Stomach (tissue), 9 donors: ENCODE data around the gene RTL5. TPM values are rescaled to one million over a fixed set of nuclear protein-coding genes. Genes with fewer than 3 reads are reported as not detected.

ENCODE experiments used
- DNase-seq, 2 donors: peaks; one replicate each; pipeline versions ENCODE4 v3.0.0 to v3.0.0-alpha.2; 2013 to 2019
- H3K27ac ChIP-seq, 5 donors: fragments of 200-600 bp in 4 of 5; sonication (generic) in 4 of 5; one replicate each; pipeline ENCODE4 v1.5.1; 2013 to 2019; ENCODE audit warnings: mild to moderate bottlenecking in 1 of 5, moderate library complexity in 1 of 5
- H3K27me3 ChIP-seq, 3 donors: fragments of 200-600 bp; sonication (generic); one replicate each; pipeline ENCODE4 v1.5.1; 2017 to 2019; ENCODE audit warnings: mixed run types in 1 of 3
- H3K36me3 ChIP-seq, 4 donors: fragments of 200-600 bp; sonication (generic); 1 replicate in 3 of 4; 2 replicates in 1 of 4; pipeline ENCODE4 v1.5.1; 2016 to 2019
- H3K4me1 ChIP-seq, 4 donors: fragments of 200-600 bp; sonication (generic); one replicate each; pipeline ENCODE4 v1.5.1; 2016 to 2019
- H3K4me3 ChIP-seq, 4 donors: fragments of 200-600 bp; sonication (generic) in 3 of 4; one replicate each; pipeline ENCODE4 v1.5.1; 2016 to 2019; ENCODE audit warnings: mild to moderate bottlenecking in 1 of 4
- H3K9me3 ChIP-seq, 4 donors: fragments of 200-600 bp; sonication (generic); one replicate each; pipeline ENCODE4 v1.5.1; 2016 to 2019
- CTCF ChIP-seq, 7 experiments: fragments of 450-650 bp in 4 of 7; fragments of 200-600 bp in 3 of 7; sonication (generic) in 3 of 7; IDR thresholded peaks; one replicate each; pipeline ENCODE4 v1.5.1; 2016 to 2019; ENCODE audit warnings: antibody characterized with exemption in 7 of 7, control low read depth in 2 of 7, mild to moderate bottlenecking in 1 of 7
- EP300 ChIP-seq: sonication (generic); formaldehyde crosslinking; IDR thresholded peaks from one replicate; pipeline ENCODE4 v1.6.1; 2017; ENCODE audit warnings: antibody characterized with exemption
- POLR2A ChIP-seq, 4 donors: fragments of 450-650 bp; IDR thresholded peaks; one replicate each; pipeline ENCODE4 v1.6.1; 2016; ENCODE audit warnings: antibody characterized with exemption in 4 of 4, control low read depth in 2 of 4, mild to moderate bottlenecking in 1 of 4, moderate library complexity in 1 of 4
- POLR2AphosphoS5 ChIP-seq, 3 donors: sonication (generic); formaldehyde crosslinking; IDR thresholded peaks; one replicate each; pipeline ENCODE4 v1.6.1; 2016; ENCODE audit warnings: antibody characterized with exemption in 3 of 3
- WGBS, 5 donors: extraction: QIAGEN DNeasy Blood & Tissue Kit in 3 of 5; methylation state at CpG; one replicate each; pipeline versions ENCODE4 v1.1.5 to v1.1.7; 2013 to 2018; 5-methylcytosine and 5-hydroxymethylcytosine counted together
- intact Hi-C: fragments of 100-400 bp; cut with DNase I; formaldehyde crosslinking; loops from one replicate; pipeline ENCODE4 v1.15.1; 2023; ENCODE audit warnings: low total_unique reads
- polyA plus RNA-seq, 3 donors: library from polyadenylated mRNA; stranded (reverse); fragments of 200-250 nt; gene quantifications; one replicate each; pipeline ENCODE4 v1.2.3, GENCODE V29; 2013
- total RNA-seq, 5 donors: library from RNA; depleted of rRNA; stranded (reverse); fragments of >200 nt; gene quantifications; one replicate each; pipeline versions ENCODE4 v1.1.0 to v1.2.3, GENCODE V29; 2014 to 2016
- donor health status: healthy with polysubstance abuse.
- donor health status: Bipolar disorder and iron deficiency.
- donor health status: healthy.

RTL5 gene
- total and polyA plus RNA-seq, 8 donors, result 0.58 to 5.4 (median 2.6) TPM

DNA sequence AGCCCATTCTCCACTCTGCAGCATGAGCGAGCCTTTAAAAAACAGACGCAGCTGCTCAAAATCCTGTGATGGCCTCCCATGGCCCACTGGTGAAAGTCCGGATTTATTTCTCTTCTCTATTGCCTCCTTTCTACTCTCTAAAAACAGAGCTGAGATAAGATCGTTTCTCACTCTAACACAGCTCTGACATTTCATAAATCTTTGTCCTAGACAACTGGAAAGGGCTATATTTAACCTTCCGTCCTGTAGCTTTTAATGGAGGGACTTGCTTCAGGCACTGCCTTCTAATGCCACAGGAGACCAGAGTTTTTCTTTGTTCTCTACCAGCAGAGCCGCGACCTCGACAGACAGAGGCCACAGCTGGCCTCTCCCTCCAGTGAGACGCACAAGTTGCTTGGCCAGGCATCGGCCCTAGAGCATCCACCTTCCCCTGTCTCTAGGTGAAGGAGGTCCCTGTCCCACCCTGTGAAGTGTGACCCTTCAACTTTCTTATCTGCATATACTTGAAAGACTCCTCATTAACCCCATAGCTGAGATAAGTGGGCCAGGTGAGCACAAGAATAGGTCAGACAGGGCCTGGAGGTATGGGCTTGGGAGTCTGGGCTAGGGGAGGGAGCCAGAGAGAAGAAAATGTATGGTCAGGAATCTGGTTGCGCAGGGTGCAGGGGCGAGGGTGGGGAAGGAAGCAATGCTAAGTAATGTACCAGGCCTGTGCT is 50.0 kb downstream of the RTL5 start:
- TF ChIP-seq POLR2A (IDR thresholded peaks at IDR 0.05) (no peak), EP300 (no peak), POLR2AphosphoS5 (IDR thresholded peaks at IDR 0.05) (no peak), CTCF (IDR thresholded peaks at IDR 0.05) (no peak)
- Histone ChIP-seq H3K27ac (no peak overlapping the region), H3K36me3 (no peaks in the 10 kb centered on the region), H3K27me3 (peaks cover 0 to 3% (median 0%) of the 10 kb centered on the region in 3 donors), H3K4me3 (no peak overlapping the region), H3K4me1 (no peaks in the 10 kb centered on the region), H3K9me3 (no peaks in the 10 kb centered on the region)
- WGBS, 5 donors, result 68 to 74% (median 69%) methylated on average over 7 to 12 of the region's 12 CpGs
- no peak for DNase-seq
- intact Hi-C loops, result no loop called here

- TF ChIP-seq POLR2AphosphoS5 (IDR thresholded peaks at IDR 0.05), result no peak
- TF ChIP-seq CTCF (IDR thresholded peaks at IDR 0.05), result no peak
- TF ChIP-seq EP300, result no peak
- no peak for TF ChIP-seq POLR2A (IDR thresholded peaks at IDR 0.05)
- intact Hi-C loops, result no loop called here
- H3K27me3 ChIP-seq, result peaks cover 0 to 3% (median 0%) of the 10 kb centered on the region in 3 donors
- 73 to 85% (median 80%) methylated on average over 7 of the region's 7 CpGs for WGBS, 5 donors
- DNase-seq, result no peak
- H3K4me3 ChIP-seq, result peak overlapping the region in 1 of 4 donors; percentile 15
- H3K9me3 ChIP-seq, result no peaks in the 10 kb centered on the region
- no peaks in the 10 kb centered on the region for H3K36me3 ChIP-seq
- no peaks in the 10 kb centered on the region for H3K4me1 ChIP-seq
- H3K27ac ChIP-seq, result no peak overlapping the region
Observed at GRCh38 chrX:72080800-72081199, 50.9 kb downstream of the RTL5 start.

GRCh38 chrX:72080150-72080549 is 51.6 kb downstream of the RTL5 start:
- Histone ChIP-seq H3K9me3 (no peaks in the 10 kb centered on the region), H3K27me3 (peaks cover 0 to 3% (median 0%) of the 10 kb centered on the region in 3 donors), H3K27ac (peak overlapping the region in 4 of 5 donors; percentile 4 to 73 (median 40)), H3K4me1 (no peaks in the 10 kb centered on the region), H3K36me3 (no peaks in the 10 kb centered on the region), H3K4me3 (peak overlapping the region in 1 of 4 donors; percentile 15)
- 72 to 85% (median 76%) methylated on average over 7 of the region's 7 CpGs for WGBS, 5 donors
- intact Hi-C loops, result no loop called here
- DNase-seq, result no peak
- TF ChIP-seq CTCF (IDR thresholded peaks at IDR 0.05) (no peak), POLR2A (IDR thresholded peaks at IDR 0.05) (no peak)

GRCh38 chrX:72079607-72080006 is 52.1 kb downstream of the RTL5 start:
- no peaks in the 10 kb centered on the region for H3K36me3 ChIP-seq
- peaks cover 0 to 3% (median 0%) of the 10 kb centered on the region in 3 donors for H3K27me3 ChIP-seq
- intact Hi-C loops, result no loop called here
- no peaks in the 10 kb centered on the region for H3K9me3 ChIP-seq
- 66 to 75% (median 74%) methylated on average over 9 to 12 of the region's 12 CpGs for WGBS, 5 donors
- H3K27ac ChIP-seq, result peak overlapping the region in 4 of 5 donors; percentile 4 to 73 (median 40)
- TF ChIP-seq EP300 (no peak), POLR2AphosphoS5 (IDR thresholded peaks at IDR 0.05) (no peak), POLR2A (IDR thresholded peaks at IDR 0.05) (no peak), CTCF (IDR thresholded peaks at IDR 0.05) (no peak)
- DNase-seq, result no peak
- no peaks in the 10 kb centered on the region for H3K4me1 ChIP-seq
- no peak overlapping the region for H3K4me3 ChIP-seq
